Osteoblast (primary cell): ENCODE measurements around the gene FBXO17. TPM values are rescaled to one million over a fixed set of nuclear protein-coding genes. Genes with fewer than 3 reads are reported as not detected.

ENCODE experiments used
- DNase-seq: peaks from one replicate; pipeline ENCODE4 v3.0.0; 2011; ENCODE audit warnings: low spot score, mixed read lengths; ENCODE audit not compliant: insufficient read length; ENCODE audit errors: missing footprints
- H2AFZ ChIP-seq: 2 replicates; pipeline ENCODE4 v1.6.0; 2011; ENCODE audit warnings: mild to moderate bottlenecking, low read length
- H3K27ac ChIP-seq: 2 replicates; pipeline ENCODE4 v1.5.1; 2011; ENCODE audit warnings: mild to moderate bottlenecking, low read depth, low read length, moderate library complexity
- H3K27me3 ChIP-seq: 2 replicates; pipeline ENCODE4 v1.6.0; 2012; ENCODE audit warnings: mild to moderate bottlenecking, control low read depth, inconsistent platforms, low read length, moderate library complexity; ENCODE audit not compliant: insufficient read depth
- H3K36me3 ChIP-seq: 2 replicates; pipeline ENCODE4 v1.5.1; 2011; ENCODE audit warnings: mild to moderate bottlenecking, low read length, control low read depth, moderate library complexity; ENCODE audit not compliant: insufficient read depth
- H3K4me1 ChIP-seq: 2 replicates; pipeline ENCODE4 v1.5.1; 2011; ENCODE audit warnings: mild to moderate bottlenecking, low read length, control low read depth, moderate library complexity; ENCODE audit not compliant: insufficient read depth
- H3K4me2 ChIP-seq: 2 replicates; pipeline ENCODE4 v1.6.0; 2011; ENCODE audit warnings: mild to moderate bottlenecking, low read length; ENCODE audit not compliant: insufficient read depth
- H3K4me3 ChIP-seq: fragments of 200-600 bp; sonication (generic); 3 replicates; pipeline ENCODE4 v1.5.1; 2012; ENCODE audit warnings: mild to moderate bottlenecking, low read length, inconsistent platforms; ENCODE audit not compliant: insufficient read depth
- H3K79me2 ChIP-seq: 2 replicates; pipeline ENCODE4 v1.6.0; 2012; ENCODE audit warnings: mild to moderate bottlenecking, low read length, control low read depth, inconsistent platforms; ENCODE audit not compliant: insufficient read depth
- H3K9me3 ChIP-seq: 2 replicates; pipeline ENCODE4 v1.5.1; 2011; ENCODE audit warnings: low read depth, low read length, control low read depth
- H4K20me1 ChIP-seq: 2 replicates; pipeline ENCODE4 v1.6.0; 2012; ENCODE audit warnings: mild to moderate bottlenecking, low read length, control low read depth; ENCODE audit not compliant: insufficient read depth
- total RNA-seq: library from RNA; depleted of rRNA; stranded (reverse); fragments of >200 nt; gene quantifications from 2 replicates; pipeline ENCODE4 v1.2.3, GENCODE V29; 2012
- TF ChIP-seq, protein P1 (sequence below): IDR thresholded peaks from 2 replicates; pipeline ENCODE4 v1.5.1; 2011; ENCODE audit warnings: mild to moderate bottlenecking, low read depth, low read length, moderate library complexity; ENCODE audit errors: extremely low read depth

Gene FBXO17
- total RNA-seq, 1 donor = 40.9 TPM

DNA sequence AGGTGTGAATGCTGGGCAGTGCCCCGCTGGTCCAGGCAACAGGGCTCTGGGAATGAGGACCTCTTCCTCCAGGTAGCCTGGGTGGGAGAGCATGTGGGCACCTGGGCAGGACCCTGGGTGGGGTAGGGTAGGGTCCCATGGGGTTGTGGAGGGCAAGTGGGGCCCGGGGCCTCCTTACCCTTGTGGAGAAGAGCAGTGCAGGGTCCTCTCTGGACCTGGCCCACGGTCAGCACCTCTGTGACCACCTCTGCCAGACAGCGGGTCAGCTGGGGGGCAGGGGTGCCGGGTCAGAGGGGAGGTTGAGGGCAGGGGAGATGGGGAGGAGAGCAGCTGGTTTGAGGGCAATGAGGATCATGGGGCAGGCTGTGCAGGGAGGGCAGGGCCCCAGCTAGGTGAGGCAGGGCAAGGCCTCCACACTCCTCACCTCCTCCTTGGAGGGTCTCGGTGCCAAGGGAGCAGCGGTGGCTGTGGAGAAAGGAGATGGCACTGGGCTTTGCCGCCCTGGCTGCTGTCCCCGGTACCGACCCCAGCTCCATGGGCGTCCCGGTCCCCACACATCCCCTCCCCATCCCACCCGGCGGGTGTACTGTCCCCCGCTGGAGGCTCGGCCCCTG is 64.0 kb downstream of the FBXO17 start:
- Histone ChIP-seq H3K36me3 (no peaks in the 10 kb centered on the region), H3K4me3 (no peak overlapping the region), H3K4me1 (no peaks in the 10 kb centered on the region), H3K27ac (no peak overlapping the region), H3K79me2 (no peaks in the 10 kb centered on the region), H4K20me1 (no peaks in the 10 kb centered on the region), H3K4me2 (no peak overlapping the region), H3K27me3 (no peaks in the 10 kb centered on the region), H2AFZ (no peak overlapping the region), H3K9me3 (no peaks in the 10 kb centered on the region)
- TF ChIP-seq, protein P1, sequence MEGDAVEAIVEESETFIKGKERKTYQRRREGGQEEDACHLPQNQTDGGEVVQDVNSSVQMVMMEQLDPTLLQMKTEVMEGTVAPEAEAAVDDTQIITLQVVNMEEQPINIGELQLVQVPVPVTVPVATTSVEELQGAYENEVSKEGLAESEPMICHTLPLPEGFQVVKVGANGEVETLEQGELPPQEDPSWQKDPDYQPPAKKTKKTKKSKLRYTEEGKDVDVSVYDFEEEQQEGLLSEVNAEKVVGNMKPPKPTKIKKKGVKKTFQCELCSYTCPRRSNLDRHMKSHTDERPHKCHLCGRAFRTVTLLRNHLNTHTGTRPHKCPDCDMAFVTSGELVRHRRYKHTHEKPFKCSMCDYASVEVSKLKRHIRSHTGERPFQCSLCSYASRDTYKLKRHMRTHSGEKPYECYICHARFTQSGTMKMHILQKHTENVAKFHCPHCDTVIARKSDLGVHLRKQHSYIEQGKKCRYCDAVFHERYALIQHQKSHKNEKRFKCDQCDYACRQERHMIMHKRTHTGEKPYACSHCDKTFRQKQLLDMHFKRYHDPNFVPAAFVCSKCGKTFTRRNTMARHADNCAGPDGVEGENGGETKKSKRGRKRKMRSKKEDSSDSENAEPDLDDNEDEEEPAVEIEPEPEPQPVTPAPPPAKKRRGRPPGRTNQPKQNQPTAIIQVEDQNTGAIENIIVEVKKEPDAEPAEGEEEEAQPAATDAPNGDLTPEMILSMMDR = no peak
- peak; percentile 77 for DNase-seq

DNA sequence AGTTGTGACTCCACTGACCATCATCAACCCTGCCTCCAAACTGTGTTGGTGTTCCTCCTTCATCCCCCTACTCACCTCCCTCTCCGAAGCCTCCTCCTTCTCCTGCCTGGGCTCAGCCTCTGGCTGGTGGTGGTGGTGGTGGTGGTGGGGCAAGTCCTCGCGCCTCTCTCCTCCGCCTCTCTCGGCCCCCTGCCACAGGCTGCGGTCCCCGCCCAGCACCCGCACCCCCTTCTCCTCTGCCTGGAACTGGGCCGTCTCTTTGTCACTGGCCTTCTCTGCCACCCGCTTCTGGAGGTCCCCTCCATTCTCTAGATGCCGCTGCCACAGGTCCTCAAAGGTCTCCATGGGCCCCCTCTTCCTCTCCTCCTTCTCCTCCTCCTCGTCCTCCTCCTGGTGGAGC is 65.1 kb downstream of the FBXO17 start:
- no peaks in the 10 kb centered on the region for H3K4me1 ChIP-seq
- no peaks in the 10 kb centered on the region for H3K36me3 ChIP-seq
- H2AFZ ChIP-seq = no peak overlapping the region
- H3K9me3 ChIP-seq = no peaks in the 10 kb centered on the region
- H4K20me1 ChIP-seq = no peaks in the 10 kb centered on the region
- H3K4me3 ChIP-seq = no peak overlapping the region
- H3K27me3 ChIP-seq = no peaks in the 10 kb centered on the region
- TF ChIP-seq, protein P1 = no peak
- H3K27ac ChIP-seq = no peak overlapping the region
- peak; percentile 81 for DNase-seq
- no peaks in the 10 kb centered on the region for H3K79me2 ChIP-seq
- no peak overlapping the region for H3K4me2 ChIP-seq

DNA sequence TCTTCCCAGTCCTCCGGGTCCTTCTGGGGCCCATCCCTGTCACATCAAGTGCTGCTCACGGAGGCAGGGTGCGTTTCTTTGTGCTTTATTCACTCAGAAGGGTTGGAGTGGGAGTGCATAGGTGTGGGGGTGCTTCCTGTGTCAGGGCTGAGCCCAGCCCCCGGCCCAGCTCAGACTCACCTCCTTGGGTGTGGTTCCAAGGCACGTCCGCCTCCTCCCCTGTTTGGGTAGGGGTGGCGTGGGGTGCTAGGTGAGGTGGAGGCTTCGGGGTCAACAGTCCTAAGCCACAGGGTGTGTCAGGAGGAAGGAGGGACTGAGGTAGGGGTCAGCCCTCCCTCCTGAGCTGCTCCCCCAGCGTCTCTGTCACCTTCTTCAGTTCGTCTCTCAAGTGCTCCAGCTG is 66.6 kb downstream of the FBXO17 start:
- H2AFZ ChIP-seq = no peak overlapping the region
- no peaks in the 10 kb centered on the region for H3K4me1 ChIP-seq
- no peaks in the 10 kb centered on the region for H3K27me3 ChIP-seq
- H3K9me3 ChIP-seq = no peaks in the 10 kb centered on the region
- peak; percentile 79 for DNase-seq
- no peak overlapping the region for H3K4me2 ChIP-seq
- peaks cover 5% of the 10 kb centered on the region for H3K79me2 ChIP-seq
- H3K36me3 ChIP-seq = peaks cover 2% of the 10 kb centered on the region
- TF ChIP-seq, protein P1 = no peak
- H4K20me1 ChIP-seq = no peaks in the 10 kb centered on the region
- no peak overlapping the region for H3K4me3 ChIP-seq
- no peak overlapping the region for H3K27ac ChIP-seq

DNA sequence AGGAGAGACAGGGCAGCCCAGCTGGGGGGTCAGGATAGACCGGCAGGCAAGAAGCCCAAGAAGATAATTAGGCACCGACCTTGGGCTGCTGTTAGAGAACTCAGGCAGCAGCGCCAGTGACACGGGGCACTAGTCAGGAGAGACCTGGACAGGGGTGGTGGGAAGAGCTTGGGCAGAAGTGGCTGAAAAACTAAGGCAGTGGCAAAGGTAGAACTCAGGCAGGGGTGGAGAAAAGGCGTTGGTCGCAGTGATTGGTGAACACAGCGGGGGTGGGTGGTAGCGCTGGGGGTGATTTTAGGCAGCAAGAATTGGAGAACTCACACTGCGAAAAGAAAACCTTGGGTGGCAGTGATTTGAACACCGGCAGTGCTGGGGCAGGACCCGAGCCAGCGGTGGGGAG is 67.9 kb downstream of the FBXO17 start:
- TF ChIP-seq, protein P1 = no peak
- no peak overlapping the region for H3K4me3 ChIP-seq
- peaks cover 10% of the 10 kb centered on the region for H3K79me2 ChIP-seq
- H3K27ac ChIP-seq = no peak overlapping the region
- H3K36me3 ChIP-seq = peaks cover 2% of the 10 kb centered on the region
- no peak overlapping the region for H2AFZ ChIP-seq
- no peaks in the 10 kb centered on the region for H3K27me3 ChIP-seq
- no peak overlapping the region for H3K4me2 ChIP-seq
- no peaks in the 10 kb centered on the region for H3K4me1 ChIP-seq
- H4K20me1 ChIP-seq = no peaks in the 10 kb centered on the region
- DNase-seq = no peak
- no peaks in the 10 kb centered on the region for H3K9me3 ChIP-seq
